BJ (cell line): ENCODE data around the gene COG6. TPM values are rescaled to one million over a fixed set of nuclear protein-coding genes. Genes with fewer than 3 reads are reported as not detected.

Source experiments
- CTCF ChIA-PET: fragments of 350-600 bp; formaldehyde crosslinking; extraction: SDS; loops from one replicate; lab custom pipeline; 2021; ENCODE audit warnings: antibody characterized with exemption, inconsistent platforms; lab: Yijun Ruan, JAX
- POLR2A ChIA-PET: fragments of 300-600 bp; sonication (Branson Sonifier 250); formaldehyde crosslinking; extraction: SDS; loops from one replicate; lab custom pipeline; 2021; ENCODE audit warnings: antibody characterized with exemption; lab: Charles Lee
- DNase-seq: peaks from one replicate; pipeline ENCODE4 v3.0.0-alpha.2; 2011; ENCODE audit warnings: low read depth
- H3K27me3 ChIP-seq: 2 replicates; pipeline ENCODE4 v1.6.0; 2011; ENCODE audit warnings: low read length; ENCODE audit not compliant: control insufficient read depth, insufficient read depth
- H3K36me3 ChIP-seq: 2 replicates; pipeline ENCODE4 v1.5.1; 2011; ENCODE audit warnings: low read length; ENCODE audit not compliant: control insufficient read depth, insufficient read depth
- H3K4me3 ChIP-seq: 2 replicates; pipeline ENCODE4 v1.5.1; 2011; ENCODE audit warnings: low read depth, mild to moderate bottlenecking, control low read depth, low read length
- CTCF ChIP-seq: IDR thresholded peaks from 2 replicates; pipeline ENCODE4 v1.5.1; 2011; ENCODE audit warnings: low read depth, mild to moderate bottlenecking, control low read depth, inconsistent platforms, low read length, moderate library complexity; ENCODE audit not compliant: insufficient read depth
- polyA plus RNA-seq: library from polyadenylated mRNA; depleted of rRNA; stranded (reverse); fragments of >200 nt; gene quantifications from 2 replicates; pipeline ENCODE4 v1.2.3, GENCODE V29; 2011; rRNA removed
- small RNA-seq: library from RNA; depleted of rRNA; stranded (forward); fragments of <200 nt; gene quantifications from one replicate; pipeline ENCODE3, GENCODE V24; 2012; ENCODE audit warnings: low replicate concordance, low read depth; ENCODE audit not compliant: insufficient read length

The COG6 gene
- polyA plus RNA-seq, 1 experiment: 14.4 TPM

- Histone ChIP-seq H3K36me3 (no peaks in the 10 kb centered on the region), H3K27me3 (no peaks in the 10 kb centered on the region), H3K4me3 (no peak overlapping the region)
- ChIA-PET POLR2A (no interaction called here), CTCF (no interaction called here)
- no peak for TF ChIP-seq CTCF
- no peak for DNase-seq
These were observed 130.6 kb downstream of the COG6 start for GRCh38 chr13:39786091-39786490.

GRCh38 chr13:39787086-39787487, 131.6 kb downstream of the COG6 start:
- ChIA-PET POLR2A (no interaction called here), CTCF (no interaction called here)
- Histone ChIP-seq H3K27me3 (no peaks in the 10 kb centered on the region), H3K36me3 (no peaks in the 10 kb centered on the region), H3K4me3 (no peak overlapping the region)
- no peak for DNase-seq
- no peak for TF ChIP-seq CTCF

GRCh38 chr13:39788102-39788501, 132.6 kb downstream of the COG6 start:
- DNase-seq: no peak

GRCh38 chr13:39789451-39789850, 134.0 kb downstream of the COG6 start:
- H3K36me3 ChIP-seq: no peaks in the 10 kb centered on the region
- no peak overlapping the region for H3K4me3 ChIP-seq
- DNase-seq: no peak
- no peaks in the 10 kb centered on the region for H3K27me3 ChIP-seq
- ChIA-PET CTCF (no interaction called here), POLR2A (no interaction called here)
- TF ChIP-seq CTCF: no peak

More at GRCh38 chr13:39788102-39788501, 132.6 kb downstream of the COG6 start:
- ChIA-PET CTCF (no interaction called here), POLR2A (no interaction called here)
- Histone ChIP-seq H3K4me3 (no peak overlapping the region), H3K36me3 (no peaks in the 10 kb centered on the region), H3K27me3 (no peaks in the 10 kb centered on the region)
- no peak for TF ChIP-seq CTCF

Small RNA genes lying within 50 kb of the gene (small RNA-seq; reads per million reads assigned to genes)
- gene MIR4305 (not detected), gene RNY4P14 (not detected)

Other genes with a start within 250 kb of the COG6 start
- 43.9 and 69.0 TPM in 2 replicates for gene LHFPL6, start 52.5 kb upstream of the COG6 start, polyA plus RNA-seq